Activated B cell treated with CpG ODN at 0.5 μM for 24 hours (primary cell): ENCODE measurements around the gene DEK. TPM values are rescaled to one million over a fixed set of nuclear protein-coding genes. Genes with fewer than 3 reads are reported as not detected.
"Not testable (repeated sequence)": the region's sequence is repeated elsewhere in the genome, so short reads cannot be mapped to it uniquely, and the experiment has no call there.

Experiments used
- ATAC-seq: fragments of 200-7000 bp; cut with Tn5 transposase; one replicate; pipeline ENCODE4 v1.10.0; 2021; ENCODE audit warnings: low read depth, mild to moderate bottlenecking, moderate library complexity
- CTCF ChIA-PET: fragments of 350-600 bp; sonication (Branson Sonifier 250); formaldehyde crosslinking; loops from one replicate; lab custom pipeline; 2021; ENCODE audit warnings: antibody characterized with exemption; lab: Charles Lee
- POLR2A ChIA-PET: fragments of 350-600 bp; sonication (Branson Sonifier 250); formaldehyde crosslinking; loops from one replicate; lab custom pipeline; 2021; ENCODE audit warnings: antibody characterized with exemption; lab: Charles Lee
- DNase-seq: peaks from one replicate; pipeline ENCODE4 v3.0.0; 2022
- H3K27ac Mint-ChIP-seq: one replicate; pipeline ENCODE4 v1.8.0; 2020; ENCODE audit warnings: mixed read lengths
- H3K27me3 Mint-ChIP-seq: one replicate; pipeline ENCODE4 v1.8.0; 2021; ENCODE audit warnings: mixed read lengths
- H3K36me3 Mint-ChIP-seq: one replicate; pipeline ENCODE4 v1.8.0; 2021; ENCODE audit warnings: low read depth, mixed read lengths
- H3K4me1 Mint-ChIP-seq: one replicate; pipeline ENCODE4 v1.8.0; 2021; ENCODE audit warnings: mixed read lengths
- H3K4me3 Mint-ChIP-seq: one replicate; pipeline ENCODE4 v1.8.0; 2020; ENCODE audit warnings: mild to moderate bottlenecking, mixed read lengths
- H3K9me3 Mint-ChIP-seq: one replicate; pipeline ENCODE4 v1.8.0; 2020; ENCODE audit warnings: mixed read lengths
- CTCF ChIP-seq: fragments of 200-600 bp; IDR thresholded peaks from one replicate; pipeline ENCODE4 v1.8.0; 2022; ENCODE audit warnings: antibody characterized with exemption, mild to moderate bottlenecking
- intact Hi-C: fragments of 100-400 bp; cut with micrococcal nuclease; formaldehyde crosslinking; loops from one replicate; pipeline ENCODE4 v1.15.1; 2024
- total RNA-seq: library from RNA; stranded (reverse); gene quantifications from 2 replicates; pipeline ENCODE4 v1.2.3, GENCODE V29; 2022

Gene DEK
- 80.8 and 81.9 TPM in 2 replicates for total RNA-seq

- peak within 1 kb of the TSS; percentile 94 for H3K27ac Mint-ChIP-seq
- H3K4me1 Mint-ChIP-seq, result peaks cover 48% of the 10 kb centered on the region
- intact Hi-C loops, result loop anchor here (1.0 to 10.0 kb wide), 7 partner anchors 50 to 1948 kb away; partner anchors contain the start of genes FAM8A1, MBOAT1, NUP153 and RNF144B
- DNase-seq, result peak; percentile 81
- no peaks in the 10 kb centered on the region for H3K27me3 Mint-ChIP-seq
- ATAC-seq, result peak; percentile 62
- ChIA-PET CTCF (no interaction called here), POLR2A (interaction anchor here (0.5 to 1.0 kb wide), 3 partner anchors 108 to 547 kb away, joined by 3 to 5 read pairs (median 4); no protein-coding TSS in a partner anchor)
- no peaks in the 10 kb centered on the region for H3K9me3 Mint-ChIP-seq
- peaks cover 21% of the 10 kb centered on the region for H3K36me3 Mint-ChIP-seq
- no peak for TF ChIP-seq CTCF
- peak within 1 kb of the TSS; percentile 89 for H3K4me3 Mint-ChIP-seq
Observed at GRCh38 chr6:18264219-18264922, at the start of gene DEK. Gene DEK, minus strand, starts transcription at chr6:18264530. Its CDS starts 543 bp downstream, at chr6:18263987.

GRCh38 chr6:18312368-18312767 is 48.0 kb upstream of the DEK start:
- H3K36me3 Mint-ChIP-seq, result no peaks in the 10 kb centered on the region
- intact Hi-C loops, result no loop called here
- no peaks in the 10 kb centered on the region for H3K4me1 Mint-ChIP-seq
- TF ChIP-seq CTCF, result no peak
- CTCF ChIA-PET, result no interaction called here
- POLR2A ChIA-PET, result no interaction called here
- no peak overlapping the region for H3K27ac Mint-ChIP-seq
- H3K9me3 Mint-ChIP-seq, result no peaks in the 10 kb centered on the region
- DNase-seq (no peak), ATAC-seq (no peak)
- H3K4me3 Mint-ChIP-seq, result no peak overlapping the region
- H3K27me3 Mint-ChIP-seq, result peaks cover 11% of the 10 kb centered on the region

GRCh38 chr6:18310010-18310409 is 45.7 kb upstream of the DEK start:
- POLR2A ChIA-PET, H3K27ac Mint-ChIP-seq, H3K4me3 Mint-ChIP-seq, intact Hi-C loops, H3K9me3 Mint-ChIP-seq, H3K36me3 Mint-ChIP-seq, DNase-seq, ATAC-seq, H3K4me1 Mint-ChIP-seq, CTCF ChIA-PET: not testable (repeated sequence)
- peaks cover 11% of the 10 kb centered on the region for H3K27me3 Mint-ChIP-seq

GRCh38 chr6:18309046-18309445 is 44.7 kb upstream of the DEK start:
- no peak for TF ChIP-seq CTCF
- no peak for DNase-seq
- intact Hi-C loops, result no loop called here
- no peak for ATAC-seq
- Mint-ChIP-seq H3K27ac (no peak overlapping the region), H3K4me3 (no peak overlapping the region), H3K27me3 (peaks cover 8% of the 10 kb centered on the region), H3K36me3 (no peaks in the 10 kb centered on the region), H3K4me1 (no peaks in the 10 kb centered on the region), H3K9me3 (no peaks in the 10 kb centered on the region)
- POLR2A ChIA-PET, result no interaction called here
- CTCF ChIA-PET, result no interaction called here

- ChIA-PET CTCF (interaction anchor here (1.2 kb wide), 1 partner anchor 14 kb away, joined by 3 read pairs; no protein-coding TSS in a partner anchor), POLR2A (interaction anchor here (0.7 kb wide), 1 partner anchor 135 kb away, joined by 3 read pairs; no protein-coding TSS in a partner anchor)
- intact Hi-C loops, result no loop called here
- ATAC-seq (no peak), DNase-seq (no peak)
- Mint-ChIP-seq H3K9me3 (no peaks in the 10 kb centered on the region), H3K4me3 (no peak overlapping the region), H3K27me3 (peaks cover 7% of the 10 kb centered on the region), H3K4me1 (no peaks in the 10 kb centered on the region), H3K36me3 (no peaks in the 10 kb centered on the region), H3K27ac (no peak overlapping the region)
- no peak for TF ChIP-seq CTCF
Observed at GRCh38 chr6:18308070-18308735, 43.9 kb upstream of the DEK start.
